Spleen (tissue), 11 donors: Measurements from ENCODE around the gene ANKRD11. TPM values are rescaled to one million over a fixed set of nuclear protein-coding genes. Genes with fewer than 3 reads are reported as not detected.

Experiments
- DNase-seq: peaks from one replicate; pipeline ENCODE4 v3.0.0-alpha.2; 2020
- H3K27ac ChIP-seq, 8 donors: fragments of 200-600 bp; sonication (generic) in 7 of 8; 1 replicate in 4 of 8; 2 replicates in 4 of 8; pipeline versions ENCODE4 v1.5.0 to v1.8.0; 2016 to 2021; ENCODE audit warnings: inconsistent platforms in 4 of 8, mild to moderate bottlenecking in 4 of 8, moderate library complexity in 1 of 8
- H3K27me3 ChIP-seq, 7 donors: fragments of 200-600 bp; sonication (generic) in 6 of 7; replicated peaks in 1 of 7; 1 replicate in 4 of 7; 2 replicates in 3 of 7; pipeline versions ENCODE4 v1.5.0 to v1.8.0; 2016 to 2021; ENCODE audit warnings: inconsistent platforms in 3 of 7, mild to moderate bottlenecking in 1 of 7
- H3K36me3 ChIP-seq, 6 donors: fragments of 200-600 bp; sonication (generic) in 5 of 6; 1 replicate in 4 of 6; 2 replicates in 2 of 6; pipeline versions ENCODE4 v1.5.0 to v1.8.0; 2016 to 2021; ENCODE audit warnings: inconsistent platforms in 2 of 6
- H3K4me1 ChIP-seq, 6 donors: fragments of 200-600 bp; sonication (generic) in 5 of 6; 1 replicate in 3 of 6; 2 replicates in 3 of 6; pipeline versions ENCODE4 v1.5.0 to v1.8.0; 2016 to 2021; ENCODE audit warnings: inconsistent platforms in 3 of 6
- H3K4me3 ChIP-seq, 8 donors: fragments of 200-600 bp; sonication (generic) in 7 of 8; 1 replicate in 4 of 8; 2 replicates in 4 of 8; pipeline versions ENCODE4 v1.5.0 to v1.8.0; 2016 to 2021; ENCODE audit warnings: inconsistent platforms in 4 of 8, mild to moderate bottlenecking in 4 of 8, moderate library complexity in 2 of 8
- H3K9me3 ChIP-seq, 8 donors: fragments of 200-600 bp; sonication (generic) in 7 of 8; 1 replicate in 4 of 8; 2 replicates in 4 of 8; pipeline versions ENCODE4 v1.5.0 to v1.8.0; 2016 to 2021; ENCODE audit warnings: inconsistent platforms in 4 of 8
- CTCF ChIP-seq, 11 experiments: fragments of 200-600 bp in 7 of 11; fragments of 450-650 bp in 4 of 11; sonication (generic) in 4 of 11; IDR thresholded peaks in 8 of 11; conservative IDR thresholded peaks in 3 of 11; 1 replicate in 7 of 11; 2 replicates in 4 of 11; pipeline versions ENCODE4 v1.4.0 to v1.8.0; 2016 to 2021; ENCODE audit warnings: antibody characterized with exemption in 11 of 11, inconsistent platforms in 4 of 11, mild to moderate bottlenecking in 1 of 11
- POLR2A ChIP-seq, 3 donors: fragments of 450-650 bp; IDR thresholded peaks; one replicate each; pipeline ENCODE4 v1.5.1; 2017; ENCODE audit warnings: antibody characterized with exemption in 3 of 3, mild to moderate bottlenecking in 1 of 3
- POLR2AphosphoS5 ChIP-seq, 3 donors: sonication (generic); formaldehyde crosslinking; IDR thresholded peaks; one replicate each; pipeline ENCODE4 v1.5.1; 2017; ENCODE audit warnings: antibody characterized with exemption in 3 of 3
- WGBS, 5 donors: extraction: QIAGEN DNeasy Blood & Tissue Kit in 3 of 5; methylation state at CpG; one replicate each; pipeline versions ENCODE4 v1.1.5 to v1.1.7; 2013 to 2018; 5-methylcytosine and 5-hydroxymethylcytosine counted together
- intact Hi-C: fragments of 100-400 bp; cut with DNase I; formaldehyde crosslinking; loops from one replicate; pipeline ENCODE4 v1.15.0; 2023; ENCODE audit warnings: low total_unique reads
- polyA plus RNA-seq, 3 donors: library from polyadenylated mRNA; stranded (reverse); fragments of 200-250 nt; gene quantifications; one replicate each; pipeline ENCODE4 v1.2.1, GENCODE V29; 2013
- total RNA-seq, 7 donors: library from RNA; depleted of rRNA in 3 of 7; stranded (reverse); fragments of >200 nt in 3 of 7; fragmentation: NEBNext Ultra II Directional in 4 of 7; extraction: Animal tissue kit (Norgen Biotek cat#: 25700) in 4 of 7; gene quantifications; one replicate each; pipeline versions ENCODE4 v1.1.0 to v1.2.1, GENCODE V29; 2016 to 2021
- donor health status: healthy with polysubstance abuse.
- donor health status: DM: no; HTN: no; CAD: no; lungs with moderate emphysema.
- donor health status: DM: no; HTN: no; CAD: no.
- donor health status: Bipolar disorder and iron deficiency.
- donor health status: healthy.
- donor health status: DM: no; HTN: no; CAD: no.
- donor health status: DM: yes; HTN: yes; CAD: no.

ANKRD11 gene
- total and polyA plus RNA-seq, 10 donors, result 29.0 to 203 (median 128) TPM

GRCh38 chr16:89409161-89409711, 81.1 kb downstream of the ANKRD11 start:
- peak overlapping the region in 1 of 8 donors; percentile 7 for H3K4me3 ChIP-seq
- H3K4me1 ChIP-seq, result peaks cover 74 to 100% (median 97%) of the 10 kb centered on the region in 6 donors
- peaks cover 0 to 6% (median 0%) of the 10 kb centered on the region in 6 donors for H3K36me3 ChIP-seq
- no peaks in the 10 kb centered on the region for H3K9me3 ChIP-seq
- H3K27ac ChIP-seq, result peak overlapping the region in 5 of 8 donors; percentile 24 to 64 (median 55)
- 33 to 50% (median 39%) methylated on average over 11 to 13 of the region's 13 CpGs for whole genome bisulfite sequencing, 5 donors
- TF ChIP-seq CTCF (IDR thresholded peaks at IDR 0.05 in 8 of 11, conservative IDR thresholded peaks at IDR 0.05 in 3 of 11), result no peak
- peak in 2 of 3 donors; percentile 50 to 66 for TF ChIP-seq POLR2AphosphoS5 (IDR thresholded peaks at IDR 0.05)
- intact Hi-C loops, result no loop called here
- peak; percentile 80 for DNase-seq
- no peaks in the 10 kb centered on the region for H3K27me3 ChIP-seq

DNA sequence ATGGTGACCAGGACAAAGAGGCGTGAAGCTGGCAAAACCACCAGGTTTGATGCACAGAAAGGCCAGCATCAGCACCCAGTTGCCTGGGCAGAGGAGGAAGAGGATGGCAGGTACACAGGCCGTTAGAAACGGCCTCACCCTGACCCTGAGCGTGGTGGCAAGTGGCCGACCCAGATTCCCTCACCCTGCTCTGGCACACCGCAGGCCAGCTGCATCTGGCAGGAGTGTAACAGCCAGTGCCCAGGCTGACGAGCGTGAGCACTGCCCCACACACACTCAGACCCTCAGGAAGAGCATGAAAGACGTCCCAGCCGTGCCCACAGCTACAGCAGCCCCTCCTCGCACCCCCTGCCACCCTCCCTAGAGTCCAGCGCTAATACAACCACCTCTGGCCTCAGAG, 82.0 kb downstream of the ANKRD11 start:
- H3K4me3 ChIP-seq, result no peak overlapping the region
- no peaks in the 10 kb centered on the region for H3K36me3 ChIP-seq
- peaks cover 79 to 100% (median 97%) of the 10 kb centered on the region in 6 donors for H3K4me1 ChIP-seq
- no peak for DNase-seq
- H3K9me3 ChIP-seq, result no peaks in the 10 kb centered on the region
- TF ChIP-seq POLR2AphosphoS5 (IDR thresholded peaks at IDR 0.05) (peak in 1 of 3 donors; percentile 51), POLR2A (IDR thresholded peaks at IDR 0.05) (no peak)
- WGBS, 5 donors, result 59 to 70% (median 63%) methylated on average over 10 to 12 of the region's 12 CpGs
- no peaks in the 10 kb centered on the region for H3K27me3 ChIP-seq
- intact Hi-C loops, result no loop called here
- H3K27ac ChIP-seq, result peak overlapping the region in 4 of 8 donors; percentile 24 to 64 (median 58)

DNA sequence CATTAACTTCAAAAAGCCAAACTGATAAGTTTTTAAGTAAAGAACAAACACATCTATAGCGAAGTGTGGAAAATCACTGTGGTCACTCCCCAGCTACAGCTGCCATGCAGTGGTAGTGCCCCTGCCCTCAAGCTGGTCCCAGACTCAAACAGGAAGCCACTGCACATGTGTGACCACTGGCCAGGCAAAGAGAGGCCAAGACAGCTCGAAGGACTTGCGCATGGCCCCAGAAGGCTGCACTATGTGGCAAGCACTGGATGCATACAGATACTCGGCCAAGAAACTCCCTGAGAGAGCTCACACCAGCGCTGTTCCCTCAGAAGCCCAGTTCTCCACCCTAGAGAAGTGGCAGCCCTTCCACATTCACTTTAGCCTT, 82.4 kb downstream of the ANKRD11 start:
- no peak overlapping the region for H3K4me3 ChIP-seq
- 52 to 72% (median 68%) methylated on average over 5 of the region's 5 CpGs for WGBS, 5 donors
- H3K4me1 ChIP-seq, result peaks cover 80 to 100% (median 97%) of the 10 kb centered on the region in 6 donors
- H3K27me3 ChIP-seq, result no peaks in the 10 kb centered on the region
- no peaks in the 10 kb centered on the region for H3K36me3 ChIP-seq
- no peak for DNase-seq
- intact Hi-C loops, result no loop called here
- H3K27ac ChIP-seq, result peak overlapping the region in 3 of 8 donors; percentile 55 to 64 (median 62)
- no peaks in the 10 kb centered on the region for H3K9me3 ChIP-seq
- TF ChIP-seq POLR2AphosphoS5 (IDR thresholded peaks at IDR 0.05) (no peak), POLR2A (IDR thresholded peaks at IDR 0.05) (no peak), CTCF (IDR thresholded peaks at IDR 0.05 in 8 of 11, conservative IDR thresholded peaks at IDR 0.05 in 3 of 11) (no peak)

- 22 to 47% (median 26%) methylated on average over 13 to 17 of the region's 17 CpGs for WGBS, 5 donors
- H3K27me3 ChIP-seq, result no peaks in the 10 kb centered on the region
- intact Hi-C loops, result no loop called here
- no peaks in the 10 kb centered on the region for H3K9me3 ChIP-seq
- H3K4me3 ChIP-seq, result peak overlapping the region in 1 of 8 donors; percentile 14
- H3K27ac ChIP-seq, result peak overlapping the region in 6 of 8 donors; percentile 9 to 64 (median 55)
- H3K4me1 ChIP-seq, result peaks cover 78 to 100% (median 96%) of the 10 kb centered on the region in 6 donors
- TF ChIP-seq POLR2AphosphoS5 (IDR thresholded peaks at IDR 0.05), result peak; percentile 34 to 52 (median 46)
- TF ChIP-seq POLR2A (IDR thresholded peaks at IDR 0.05), result no peak
- no peak for TF ChIP-seq CTCF (IDR thresholded peaks at IDR 0.05 in 8 of 11, conservative IDR thresholded peaks at IDR 0.05 in 3 of 11)
- DNase-seq, result peak; percentile 86
- H3K36me3 ChIP-seq, result no peaks in the 10 kb centered on the region
Observed at GRCh38 chr16:89407282-89407924, 83.0 kb downstream of the ANKRD11 start.
